NB4 (cell line): ENCODE measurements around the gene AKR1C2.

Source experiments
- MYC ChIP-seq: IDR thresholded peaks from 2 replicates; pipeline ENCODE4 v1.6.1; 2011; ENCODE audit warnings: low read depth, low read length
- POLR2A ChIP-seq: IDR thresholded peaks from 2 replicates; pipeline ENCODE4 v1.6.1; 2011; ENCODE audit warnings: mild to moderate bottlenecking; ENCODE audit not compliant: insufficient read length; ENCODE audit errors: extremely low read depth

- TF ChIP-seq POLR2A (no peak), MYC (no peak)
These were observed 59.8 kb downstream of the AKR1C2 start for GRCh38 chr10:4943821-4944220.
